HL-60 (cell line): ENCODE measurements around the gene TBX5.

Source experiments
- CTCF ChIP-seq: IDR thresholded peaks from one replicate; pipeline ENCODE4 v1.5.1; 2011; ENCODE audit warnings: low read length, control low read depth, inconsistent platforms; ENCODE audit not compliant: insufficient read depth
- GABPA ChIP-seq: IDR thresholded peaks from 2 replicates; pipeline ENCODE4 v1.6.1; 2012; ENCODE audit warnings: low read depth
- POLR2AphosphoS5 ChIP-seq: IDR thresholded peaks from 2 replicates; pipeline ENCODE4 v1.6.1; 2012; ENCODE audit warnings: low read depth
- SPI1 ChIP-seq: IDR thresholded peaks from 2 replicates; pipeline ENCODE4 v1.6.1; 2012; ENCODE audit warnings: low read depth, mild to moderate bottlenecking, borderline replicate concordance
- TF ChIP-seq, protein P1 (sequence below): IDR thresholded peaks from 2 replicates; pipeline ENCODE4 v1.6.1; 2012; ENCODE audit warnings: low read depth; ENCODE audit not compliant: insufficient replicate concordance

GRCh38 chr12:114440270-114441038, 34.5 kb upstream of the TBX5 start:
- no peak for TF ChIP-seq CTCF
- TF ChIP-seq POLR2AphosphoS5, result no peak
- no peak for TF ChIP-seq GABPA
- TF ChIP-seq, protein P1, sequence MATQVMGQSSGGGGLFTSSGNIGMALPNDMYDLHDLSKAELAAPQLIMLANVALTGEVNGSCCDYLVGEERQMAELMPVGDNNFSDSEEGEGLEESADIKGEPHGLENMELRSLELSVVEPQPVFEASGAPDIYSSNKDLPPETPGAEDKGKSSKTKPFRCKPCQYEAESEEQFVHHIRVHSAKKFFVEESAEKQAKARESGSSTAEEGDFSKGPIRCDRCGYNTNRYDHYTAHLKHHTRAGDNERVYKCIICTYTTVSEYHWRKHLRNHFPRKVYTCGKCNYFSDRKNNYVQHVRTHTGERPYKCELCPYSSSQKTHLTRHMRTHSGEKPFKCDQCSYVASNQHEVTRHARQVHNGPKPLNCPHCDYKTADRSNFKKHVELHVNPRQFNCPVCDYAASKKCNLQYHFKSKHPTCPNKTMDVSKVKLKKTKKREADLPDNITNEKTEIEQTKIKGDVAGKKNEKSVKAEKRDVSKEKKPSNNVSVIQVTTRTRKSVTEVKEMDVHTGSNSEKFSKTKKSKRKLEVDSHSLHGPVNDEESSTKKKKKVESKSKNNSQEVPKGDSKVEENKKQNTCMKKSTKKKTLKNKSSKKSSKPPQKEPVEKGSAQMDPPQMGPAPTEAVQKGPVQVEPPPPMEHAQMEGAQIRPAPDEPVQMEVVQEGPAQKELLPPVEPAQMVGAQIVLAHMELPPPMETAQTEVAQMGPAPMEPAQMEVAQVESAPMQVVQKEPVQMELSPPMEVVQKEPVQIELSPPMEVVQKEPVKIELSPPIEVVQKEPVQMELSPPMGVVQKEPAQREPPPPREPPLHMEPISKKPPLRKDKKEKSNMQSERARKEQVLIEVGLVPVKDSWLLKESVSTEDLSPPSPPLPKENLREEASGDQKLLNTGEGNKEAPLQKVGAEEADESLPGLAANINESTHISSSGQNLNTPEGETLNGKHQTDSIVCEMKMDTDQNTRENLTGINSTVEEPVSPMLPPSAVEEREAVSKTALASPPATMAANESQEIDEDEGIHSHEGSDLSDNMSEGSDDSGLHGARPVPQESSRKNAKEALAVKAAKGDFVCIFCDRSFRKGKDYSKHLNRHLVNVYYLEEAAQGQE, result no peak
- no peak for TF ChIP-seq SPI1
